ENCODE results near the gene SSRP1.

SSRP1 gene

GRCh38 chr11:57344826-57345225 lies 9.1 kb upstream of the SSRP1 start:
- TF ChIP-seq SIN3A (IDR thresholded peaks at IDR 0.05; ENCODE audit: borderline replicate concordance, insufficient read depth, low read length) (no peak), REST (IDR thresholded peaks at IDR 0.05; ENCODE audit: insufficient read depth in 1 of 2, low read depth in 2 of 2, low read length in 2 of 2) (no peak), POLR2AphosphoS5 (IDR thresholded peaks at IDR 0.05; ENCODE audit: low read depth, low read length) (no peak), FOXP2 (optimal IDR thresholded peaks at IDR 0.05; ENCODE audit: borderline replicate concordance, extremely low read depth, extremely low read length, insufficient read depth) (no peak), TAF1 (IDR thresholded peaks at IDR 0.05; ENCODE audit: borderline replicate concordance, insufficient read depth, low read length) (no peak)

- no peak for TF ChIP-seq POLR2AphosphoS5 (IDR thresholded peaks at IDR 0.05; ENCODE audit: low read depth, low read length)
- TF ChIP-seq REST (IDR thresholded peaks at IDR 0.05; ENCODE audit: insufficient read depth in 1 of 2, low read depth in 2 of 2, low read length in 2 of 2) = no peak
- TF ChIP-seq TAF1 (IDR thresholded peaks at IDR 0.05; ENCODE audit: borderline replicate concordance, insufficient read depth, low read length) = no peak
- TF ChIP-seq SIN3A (IDR thresholded peaks at IDR 0.05; ENCODE audit: borderline replicate concordance, insufficient read depth, low read length) = no peak
Measured at GRCh38 chr11:57343825-57344224, 8.1 kb upstream of the SSRP1 start.

- TF ChIP-seq TAF1 (IDR thresholded peaks at IDR 0.05; ENCODE audit: borderline replicate concordance, insufficient read depth, low read length) (no peak), SIN3A (IDR thresholded peaks at IDR 0.05; ENCODE audit: borderline replicate concordance, insufficient read depth, low read length) (no peak), POLR2AphosphoS5 (IDR thresholded peaks at IDR 0.05; ENCODE audit: low read depth, low read length) (no peak), FOXP2 (optimal IDR thresholded peaks at IDR 0.05; ENCODE audit: borderline replicate concordance, extremely low read depth, extremely low read length, insufficient read depth) (no peak), REST (IDR thresholded peaks at IDR 0.05; ENCODE audit: insufficient read depth in 1 of 2, low read depth in 2 of 2, low read length in 2 of 2) (no peak)
Measured at GRCh38 chr11:57342702-57343101, 7.0 kb upstream of the SSRP1 start.

GRCh38 chr11:57341250-57341808 lies 5.6 kb upstream of the SSRP1 start:
- no peak for TF ChIP-seq FOXP2 (optimal IDR thresholded peaks at IDR 0.05; ENCODE audit: borderline replicate concordance, extremely low read depth, extremely low read length, insufficient read depth)
- no peak for TF ChIP-seq POLR2AphosphoS5 (IDR thresholded peaks at IDR 0.05; ENCODE audit: low read depth, low read length)
- no peak for TF ChIP-seq TAF1 (IDR thresholded peaks at IDR 0.05; ENCODE audit: borderline replicate concordance, insufficient read depth, low read length)
- no peak for TF ChIP-seq REST (IDR thresholded peaks at IDR 0.05; ENCODE audit: insufficient read depth in 1 of 2, low read depth in 2 of 2, low read length in 2 of 2)
- TF ChIP-seq SIN3A (IDR thresholded peaks at IDR 0.05; ENCODE audit: borderline replicate concordance, insufficient read depth, low read length) = no peak

Data from PFSK-1 (cell line).